IMR-90 (cell line): Measurements from ENCODE around the gene DHRS12. TPM values are rescaled to one million over a fixed set of nuclear protein-coding genes. Genes with fewer than 3 reads are reported as not detected.

Experiments used
- ATAC-seq: fragments of 200-7000 bp; cut with Tn5 transposase; 2 replicates; pipeline ENCODE4 v1.9.1; 2020; ENCODE audit warnings: low read depth, mild to moderate bottlenecking, moderate library complexity
- BruUV-seq: library from RNA; stranded (reverse); fragments of 400-500 nt; replicated peaks from 2 replicates; lab custom pipeline; 2021; lab: Mats Ljungman, UMichigan
- CTCF ChIA-PET: fragments of 300-600 bp; formaldehyde crosslinking; extraction: SDS; loops from one replicate; lab custom pipeline; 2021; ENCODE audit warnings: antibody characterized with exemption; lab: Yijun Ruan, JAX
- POLR2A ChIA-PET: fragments of 300-600 bp; sonication (Branson Sonifier 250); formaldehyde crosslinking; loops from one replicate; lab custom pipeline; 2022; ENCODE audit warnings: antibody characterized with exemption; ENCODE audit not compliant: unreplicated experiment; lab: Charles Lee
- DNase-seq: peaks from one replicate; pipeline ENCODE4 v3.0.0; 2013
- H2AFZ ChIP-seq: replicated peaks from 2 replicates; pipeline ENCODE3; 2013; ENCODE audit warnings: low read length, mild to moderate bottlenecking; ENCODE audit not compliant: poor library complexity
- H2AK5ac ChIP-seq: 2 replicates; pipeline ENCODE4 v1.6.1; 2013; ENCODE audit warnings: low read depth, low read length, inconsistent platforms
- H2AK9ac ChIP-seq: replicated peaks from 2 replicates; pipeline ENCODE3; 2013; ENCODE audit warnings: mild to moderate bottlenecking, low read depth, low read length, moderate library complexity; ENCODE audit not compliant: poor library complexity
- H2BK120ac ChIP-seq: 2 replicates; pipeline ENCODE4 v1.6.1; 2013; ENCODE audit warnings: low read depth, low read length, inconsistent platforms
- H2BK15ac ChIP-seq: 3 replicates; pipeline ENCODE4 v1.6.1; 2013; ENCODE audit warnings: low read depth, low read length, inconsistent platforms
- H2BK20ac ChIP-seq: 2 replicates; pipeline ENCODE4 v1.6.1; 2013; ENCODE audit warnings: low read depth, mild to moderate bottlenecking, inconsistent platforms, low read length, moderate library complexity
- H2BK5ac ChIP-seq: 2 replicates; pipeline ENCODE4 v1.6.1; 2013; ENCODE audit warnings: mild to moderate bottlenecking, low read depth, low read length, inconsistent platforms; ENCODE audit not compliant: poor library complexity, severe bottlenecking
- H3K14ac ChIP-seq: replicated peaks from 2 replicates; pipeline ENCODE4 v1.6.1; 2013; ENCODE audit warnings: low read depth, low read length, inconsistent platforms
- H3K18ac ChIP-seq: 2 replicates; pipeline ENCODE4 v1.6.1; 2013; ENCODE audit warnings: low read depth, low read length, control low read depth
- H3K23ac ChIP-seq: 2 replicates; pipeline ENCODE4 v1.6.1; 2013; ENCODE audit warnings: low read depth, low read length, inconsistent platforms
- H3K27ac ChIP-seq: 2 replicates; pipeline ENCODE4 v1.5.1; 2013; ENCODE audit warnings: mild to moderate bottlenecking, control low read depth, low read length; ENCODE audit not compliant: insufficient read depth
- H3K27me3 ChIP-seq: 2 replicates; pipeline ENCODE4 v1.6.1; 2013; ENCODE audit warnings: low read length; ENCODE audit not compliant: control insufficient read depth, insufficient read depth
- H3K36me3 ChIP-seq: 2 replicates; pipeline ENCODE4 v1.6.1; 2013; ENCODE audit warnings: low read length, mixed read lengths; ENCODE audit not compliant: control insufficient read depth, insufficient read depth
- H3K4ac ChIP-seq: 2 replicates; pipeline ENCODE4 v1.6.1; 2013; ENCODE audit warnings: low read depth, low read length, inconsistent platforms
- H3K4me1 ChIP-seq: 2 replicates; pipeline ENCODE4 v1.6.1; 2013; ENCODE audit warnings: low read length, mixed read lengths; ENCODE audit not compliant: control insufficient read depth, insufficient read depth
- H3K4me2 ChIP-seq: 2 replicates; pipeline ENCODE4 v1.6.1; 2013; ENCODE audit warnings: low read depth, mild to moderate bottlenecking, control low read depth, low read length, moderate library complexity
- H3K4me3 ChIP-seq: 2 replicates; pipeline ENCODE4 v1.5.1; 2013; ENCODE audit warnings: low read depth, mild to moderate bottlenecking, control low read depth, low read length, moderate library complexity; ENCODE audit not compliant: insufficient read depth
- H3K56ac ChIP-seq: 2 replicates; pipeline ENCODE4 v1.6.1; 2013; ENCODE audit warnings: low read length, inconsistent platforms; ENCODE audit not compliant: insufficient read depth; ENCODE audit errors: extremely low read depth
- H3K79me1 ChIP-seq, 2 experiments: 2 replicates each; pipeline ENCODE4 v1.6.1; 2013; ENCODE audit warnings: low read length in 2 of 2, inconsistent platforms in 1 of 2, low read depth in 1 of 2
- H3K9ac ChIP-seq: 2 replicates; pipeline ENCODE4 v1.6.1; 2013; ENCODE audit warnings: low read depth, low read length, control low read depth
- H3K9me1 ChIP-seq: 2 replicates; pipeline ENCODE4 v1.6.1; 2013; ENCODE audit warnings: low read length, inconsistent platforms; ENCODE audit not compliant: insufficient read depth
- H3K9me3 ChIP-seq: 2 replicates; pipeline ENCODE4 v1.6.1; 2013; ENCODE audit warnings: low read length; ENCODE audit not compliant: control insufficient read depth, insufficient read depth
- H4K20me1 ChIP-seq: 2 replicates; pipeline ENCODE4 v1.6.1; 2013; ENCODE audit warnings: low read length, inconsistent platforms; ENCODE audit not compliant: insufficient read depth
- H4K5ac ChIP-seq: 2 replicates; pipeline ENCODE4 v1.6.1; 2013; ENCODE audit warnings: mild to moderate bottlenecking, low read depth, low read length, control low read depth
- H4K8ac ChIP-seq, 2 experiments: 2 replicates each; pipeline ENCODE4 v1.6.1; 2013; ENCODE audit warnings: low read depth in 2 of 2, low read length in 2 of 2, control low read depth in 1 of 2, inconsistent platforms in 1 of 2
- H4K91ac ChIP-seq: 2 replicates; pipeline ENCODE4 v1.6.1; 2013; ENCODE audit warnings: low read depth, low read length, inconsistent platforms; ENCODE audit not compliant: insufficient read depth
- BHLHE40 ChIP-seq: fragments of 150-350 bp; IDR thresholded peaks from 2 replicates; pipeline ENCODE4 v1.6.1; 2016; ENCODE audit warnings: mild to moderate bottlenecking, low read depth, low read length
- CEBPB ChIP-seq: IDR thresholded peaks from 2 replicates; pipeline ENCODE4 v1.6.1; 2012; ENCODE audit warnings: low read depth, low read length, improper control_type of control experiment
- CHD1 ChIP-seq: IDR thresholded peaks from 2 replicates; pipeline ENCODE4 v1.6.1; 2012; ENCODE audit warnings: low read depth, low read length, improper control_type of control experiment
- FOS ChIP-seq: fragments of 150-350 bp; IDR thresholded peaks from 2 replicates; pipeline ENCODE4 v1.6.1; 2016; ENCODE audit warnings: low read depth, low read length
- MAFK ChIP-seq: IDR thresholded peaks from 2 replicates; pipeline ENCODE4 v1.6.1; 2012; ENCODE audit warnings: low read depth, low read length, improper control_type of control experiment
- MAZ ChIP-seq: IDR thresholded peaks from 2 replicates; pipeline ENCODE4 v1.6.1; 2012; ENCODE audit warnings: low read depth, mild to moderate bottlenecking, low read length, improper control_type of control experiment, moderate library complexity, borderline replicate concordance
- MXI1 ChIP-seq: IDR thresholded peaks from 2 replicates; pipeline ENCODE4 v1.6.1; 2012; ENCODE audit warnings: low read depth, mild to moderate bottlenecking, low read length, moderate library complexity, borderline replicate concordance
- NFE2L2 ChIP-seq: fragments of 150-350 bp; IDR thresholded peaks from 2 replicates; pipeline ENCODE4 v1.6.1; 2016; ENCODE audit warnings: low read depth, mild to moderate bottlenecking, low read length
- POLR2A ChIP-seq: IDR thresholded peaks from 2 replicates; pipeline ENCODE4 v1.6.1; 2012; ENCODE audit warnings: mild to moderate bottlenecking, low read depth, low read length
- RAD21 ChIP-seq: IDR thresholded peaks from 2 replicates; pipeline ENCODE4 v1.6.1; 2012; ENCODE audit warnings: low read length, improper control_type of control experiment
- RCOR1 ChIP-seq: IDR thresholded peaks from 2 replicates; pipeline ENCODE4 v1.6.1; 2012; ENCODE audit warnings: mild to moderate bottlenecking, low read length, improper control_type of control experiment; ENCODE audit not compliant: insufficient replicate concordance
- RFX5 ChIP-seq: IDR thresholded peaks from 2 replicates; pipeline ENCODE4 v1.8.0; 2012; ENCODE audit warnings: low read depth, mild to moderate bottlenecking, low read length, moderate library complexity
- SMC3 ChIP-seq: fragments of 150-350 bp; IDR thresholded peaks from 2 replicates; pipeline ENCODE4 v1.6.1; 2016; ENCODE audit warnings: low read depth, mild to moderate bottlenecking, antibody characterized with exemption, low read length, moderate library complexity
- USF2 ChIP-seq: fragments of 150-350 bp; IDR thresholded peaks from 2 replicates; pipeline ENCODE4 v1.6.1; 2017; ENCODE audit warnings: mild to moderate bottlenecking, antibody characterized with exemption, low read length, low read depth
- WGBS, 2 experiments: methylation state at CpG; one replicate each; pipeline versions ENCODE4 v1.1.5 to v1.1.7; 2013; ENCODE audit warnings: missing lambda C conversion rate in 2 of 2; ENCODE audit not compliant: insufficient read length in 1 of 2; ENCODE audit errors: extremely low coverage in 2 of 2; 5-methylcytosine and 5-hydroxymethylcytosine counted together
- dilution Hi-C: fragments of 300-500 bp; cut with HindIII; formaldehyde crosslinking; loops from one replicate; pipeline ENCODE4 v1.14.3; 2018; ENCODE audit warnings: low sequenced_read_pairs; ENCODE audit not compliant: unreplicated experiment
- in situ Hi-C: fragments of 300-500 bp; cut with MboI; formaldehyde crosslinking; loops from 3 replicates; pipeline ENCODE4 v1.14.3; 2019; ENCODE audit warnings: low sequenced_read_pairs, inconsistent platforms, mixed read lengths
- intact Hi-C: fragments of 100-400 bp; cut with micrococcal nuclease; formaldehyde crosslinking; loops from 2 replicates; pipeline ENCODE4 v1.10.0; 2022
- polyA plus RNA-seq, 3 experiments: library from polyadenylated mRNA; depleted of rRNA; stranded (reverse); fragments of >200 nt; gene quantifications; 2 replicates each; pipeline ENCODE4 v1.2.3, GENCODE V29; 2012; ENCODE audit warnings: low replicate concordance in 1 of 3
- total RNA-seq: library from RNA; depleted of rRNA; stranded (reverse); fragments of >200 nt; gene quantifications from 2 replicates; pipeline ENCODE4 v1.2.3, GENCODE V29; 2012
- TF ChIP-seq, protein P1 (sequence below): fragments of 150-350 bp; IDR thresholded peaks from 2 replicates; pipeline ENCODE4 v1.6.1; 2016; ENCODE audit warnings: low read depth, mild to moderate bottlenecking, low read length, moderate library complexity, borderline replicate concordance
- TF ChIP-seq, protein P2 (sequence below): conservative IDR thresholded peaks from 2 replicates; pipeline ENCODE4 v1.5.1; 2012; ENCODE audit warnings: mild to moderate bottlenecking, low read depth, low read length, improper control_type of control experiment

DHRS12 gene
- total and polyA plus RNA-seq, 2 of the 4 experiments (the other 2 are of a cell fraction), result 1.3 to 1.6 TPM

GRCh38 chr13:51770681-51771417 is 33.1 kb downstream of the DHRS12 start:
- Histone ChIP-seq H3K23ac (no peak overlapping the region), H4K91ac (no peak overlapping the region), H3K4me1 (no peaks in the 10 kb centered on the region), H2AFZ (no peak overlapping the region), H3K56ac (no peak overlapping the region), H2BK15ac (no peak overlapping the region), H4K20me1 (no peaks in the 10 kb centered on the region), H2BK20ac (no peak overlapping the region), H3K4me3 (no peak overlapping the region), H3K4me2 (no peak overlapping the region), H2AK5ac (no peak overlapping the region), H3K9ac (no peak overlapping the region), H2AK9ac (no peak overlapping the region), H3K27ac (no peak overlapping the region), H3K14ac (no peak overlapping the region), H3K18ac (no peak overlapping the region), H3K36me3 (no peaks in the 10 kb centered on the region; the same call in 1 of the 2 replicates), H3K9me3 (no peaks in the 10 kb centered on the region), H3K4ac (no peak overlapping the region), H2BK120ac (no peak overlapping the region), H3K9me1 (peaks cover 7% of the 10 kb centered on the region), H4K5ac (no peak overlapping the region), H2BK5ac (no peak overlapping the region), H3K27me3 (peaks cover 6% of the 10 kb centered on the region; the same call in 1 of the 2 replicates), H3K79me1 (peaks cover 0 to 14% of the 10 kb centered on the region in 2 experiments; a peak in 2 of 4 replicates), H4K8ac (no peak overlapping the region)
- no TSS peak for BruUV-seq
- intact Hi-C loops (no loop called here), dilution Hi-C loops (no loop called here), in situ Hi-C loops (no loop called here)
- no peak for DNase-seq
- WGBS, 2 experiments, result 97% methylated on average over 6 of the region's 11 CpGs; no CpG with 5 or more reads in 1 of the 2 experiments
- CTCF ChIA-PET, result no interaction called here
- ATAC-seq, result no peak
- no peak for TF ChIP-seq RAD21
- no peak for TF ChIP-seq POLR2A
- TF ChIP-seq BHLHE40, result no peak
- TF ChIP-seq, protein P1, sequence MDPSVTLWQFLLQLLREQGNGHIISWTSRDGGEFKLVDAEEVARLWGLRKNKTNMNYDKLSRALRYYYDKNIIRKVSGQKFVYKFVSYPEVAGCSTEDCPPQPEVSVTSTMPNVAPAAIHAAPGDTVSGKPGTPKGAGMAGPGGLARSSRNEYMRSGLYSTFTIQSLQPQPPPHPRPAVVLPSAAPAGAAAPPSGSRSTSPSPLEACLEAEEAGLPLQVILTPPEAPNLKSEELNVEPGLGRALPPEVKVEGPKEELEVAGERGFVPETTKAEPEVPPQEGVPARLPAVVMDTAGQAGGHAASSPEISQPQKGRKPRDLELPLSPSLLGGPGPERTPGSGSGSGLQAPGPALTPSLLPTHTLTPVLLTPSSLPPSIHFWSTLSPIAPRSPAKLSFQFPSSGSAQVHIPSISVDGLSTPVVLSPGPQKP, result no peak
- TF ChIP-seq MAFK, result no peak
- no peak for TF ChIP-seq SMC3
- TF ChIP-seq FOS, result no peak
- TF ChIP-seq, protein P2, sequence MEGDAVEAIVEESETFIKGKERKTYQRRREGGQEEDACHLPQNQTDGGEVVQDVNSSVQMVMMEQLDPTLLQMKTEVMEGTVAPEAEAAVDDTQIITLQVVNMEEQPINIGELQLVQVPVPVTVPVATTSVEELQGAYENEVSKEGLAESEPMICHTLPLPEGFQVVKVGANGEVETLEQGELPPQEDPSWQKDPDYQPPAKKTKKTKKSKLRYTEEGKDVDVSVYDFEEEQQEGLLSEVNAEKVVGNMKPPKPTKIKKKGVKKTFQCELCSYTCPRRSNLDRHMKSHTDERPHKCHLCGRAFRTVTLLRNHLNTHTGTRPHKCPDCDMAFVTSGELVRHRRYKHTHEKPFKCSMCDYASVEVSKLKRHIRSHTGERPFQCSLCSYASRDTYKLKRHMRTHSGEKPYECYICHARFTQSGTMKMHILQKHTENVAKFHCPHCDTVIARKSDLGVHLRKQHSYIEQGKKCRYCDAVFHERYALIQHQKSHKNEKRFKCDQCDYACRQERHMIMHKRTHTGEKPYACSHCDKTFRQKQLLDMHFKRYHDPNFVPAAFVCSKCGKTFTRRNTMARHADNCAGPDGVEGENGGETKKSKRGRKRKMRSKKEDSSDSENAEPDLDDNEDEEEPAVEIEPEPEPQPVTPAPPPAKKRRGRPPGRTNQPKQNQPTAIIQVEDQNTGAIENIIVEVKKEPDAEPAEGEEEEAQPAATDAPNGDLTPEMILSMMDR, result no peak
- TF ChIP-seq MAZ, result no peak
- TF ChIP-seq RCOR1, result no peak
- TF ChIP-seq CEBPB, result no peak
- TF ChIP-seq RFX5, result no peak
- no peak for TF ChIP-seq USF2
- no peak for TF ChIP-seq CHD1
- TF ChIP-seq MXI1, result no peak
- no peak for TF ChIP-seq NFE2L2
- POLR2A ChIA-PET, result no interaction called here
